HG03439 (cell line): ENCODE measurements around the gene TACR3.
"Not testable (repeated sequence)": the region's sequence is repeated elsewhere in the genome, so short reads cannot be mapped to it uniquely, and the experiment has no call there.

ENCODE experiments used
- ATAC-seq: cut with Tn5 transposase; IDR thresholded peaks from one replicate; pipeline ENCODE4 v1.9.1; 2021; ENCODE audit warnings: mild to moderate bottlenecking, moderate library complexity; ENCODE audit not compliant: unreplicated experiment

TACR3 gene

GRCh38 chr4:103719830-103720207, at the start of gene TACR3:
Gene TACR3, minus strand, starts transcription at chr4:103719985. Its CDS starts 310 bp downstream, at chr4:103719675.
- ATAC-seq = no peak

- no peak for ATAC-seq
Observed at GRCh38 chr4:103757631-103758030, 37.8 kb upstream of the TACR3 start.

GRCh38 chr4:103756741-103757140, 37.0 kb upstream of the TACR3 start:
- no peak for ATAC-seq

- no peak for ATAC-seq
Observed at GRCh38 chr4:103754844-103755243, 35.1 kb upstream of the TACR3 start.

- no peak for ATAC-seq
Observed at GRCh38 chr4:103753868-103754653, 34.3 kb upstream of the TACR3 start.

- ATAC-seq = not testable (repeated sequence)
Observed at GRCh38 chr4:103723150-103723549, 3.4 kb upstream of the TACR3 start.

GRCh38 chr4:103721251-103721650, 1.5 kb upstream of the TACR3 start:
- no peak for ATAC-seq

- no peak for ATAC-seq
Observed at GRCh38 chr4:103720661-103721060, 876 bp upstream of the TACR3 start.

GRCh38 chr4:103719105-103719829, 518 bp downstream of the TACR3 start:
- no peak for ATAC-seq

- no peak for ATAC-seq
Observed at GRCh38 chr4:103692615-103693014, 27.2 kb downstream of the TACR3 start.

- no peak for ATAC-seq
Observed at GRCh38 chr4:103673983-103674382, 45.8 kb downstream of the TACR3 start.

- not testable (repeated sequence) for ATAC-seq
Observed at GRCh38 chr4:103666764-103667163, 53.0 kb downstream of the TACR3 start.

GRCh38 chr4:103664436-103665075, 55.2 kb downstream of the TACR3 start:
- no peak for ATAC-seq

GRCh38 chr4:103648541-103648940, 71.2 kb downstream of the TACR3 start:
- ATAC-seq = no peak

GRCh38 chr4:103645991-103646390, 73.8 kb downstream of the TACR3 start:
- ATAC-seq = no peak

GRCh38 chr4:103634236-103634635, 85.5 kb downstream of the TACR3 start:
- no peak for ATAC-seq

- ATAC-seq = no peak
Observed at GRCh38 chr4:103626296-103626695, 93.5 kb downstream of the TACR3 start.

- no peak for ATAC-seq
Observed at GRCh38 chr4:103591841-103592240, 127.9 kb downstream of the TACR3 start.

GRCh38 chr4:103567591-103567990, 152.2 kb downstream of the TACR3 start:
- ATAC-seq = no peak

- not testable (repeated sequence) for ATAC-seq
Observed at GRCh38 chr4:103559178-103559577, 160.6 kb downstream of the TACR3 start.
